Esophagus muscularis mucosa (tissue), 4 donors: Measurements from ENCODE around the gene RERE. TPM values are rescaled to one million over a fixed set of nuclear protein-coding genes. Genes with fewer than 3 reads are reported as not detected.

Experiments
- DNase-seq: peaks from one replicate; pipeline ENCODE4 v3.0.0-alpha.2; 2017; ENCODE audit errors: extremely low spot score
- H3K27ac ChIP-seq, 4 donors: fragments of 200-600 bp; sonication (generic); replicated peaks in 1 of 4; 1 replicate in 3 of 4; 2 replicates in 1 of 4; pipeline ENCODE4 v1.5.1; 2016 to 2019; ENCODE audit warnings: mild to moderate bottlenecking in 1 of 4
- H3K27me3 ChIP-seq, 4 donors: fragments of 200-600 bp; sonication (generic); one replicate each; pipeline versions ENCODE4 v1.5.1 to v1.6.0; 2016 to 2019
- H3K36me3 ChIP-seq, 4 donors: fragments of 200-600 bp; sonication (generic); one replicate each; pipeline ENCODE4 v1.5.1; 2016 to 2019
- H3K4me1 ChIP-seq, 4 donors: fragments of 200-600 bp; sonication (generic); one replicate each; pipeline ENCODE4 v1.5.1; 2016 to 2019
- H3K4me3 ChIP-seq, 4 donors: fragments of 200-600 bp; sonication (generic); 1 replicate in 2 of 4; 2 replicates in 2 of 4; pipeline ENCODE4 v1.5.1; 2016 to 2019; ENCODE audit warnings: mild to moderate bottlenecking in 4 of 4, moderate library complexity in 1 of 4
- H3K9me3 ChIP-seq, 4 donors: fragments of 200-600 bp; sonication (generic); 1 replicate in 3 of 4; 2 replicates in 1 of 4; pipeline ENCODE4 v1.5.1; 2016 to 2019
- EP300 ChIP-seq: sonication (generic); formaldehyde crosslinking; IDR thresholded peaks from one replicate; pipeline ENCODE4 v1.6.1; 2017; ENCODE audit warnings: antibody characterized with exemption
- POLR2A ChIP-seq: fragments of 450-650 bp; IDR thresholded peaks from one replicate; pipeline ENCODE4 v1.6.1; 2017; ENCODE audit warnings: antibody characterized with exemption, moderate library complexity, mild to moderate bottlenecking, low read depth
- POLR2AphosphoS5 ChIP-seq, 2 donors: sonication (generic); formaldehyde crosslinking; IDR thresholded peaks; one replicate each; pipeline ENCODE4 v1.6.1; 2017; ENCODE audit warnings: antibody characterized with exemption in 2 of 2
- WGBS: methylation state at CpG from one replicate; pipeline ENCODE4 v1.1.5; 2018; 5-methylcytosine and 5-hydroxymethylcytosine counted together
- intact Hi-C: fragments of 100-400 bp; cut with DNase I; formaldehyde crosslinking; loops from one replicate; pipeline ENCODE4 v1.15.1; 2023
- total RNA-seq, 4 donors: library from RNA; depleted of rRNA; stranded (reverse); fragments of >200 nt; gene quantifications; one replicate each; pipeline versions ENCODE4 v1.1.0 to v1.2.1, GENCODE V29; 2016
- TF ChIP-seq, protein P1 (sequence below), 3 experiments: fragments of 200-600 bp in 2 of 3; fragments of 450-650 bp in 1 of 3; sonication (generic) in 2 of 3; IDR thresholded peaks; one replicate each; pipeline ENCODE4 v1.5.1; 2017 to 2019; ENCODE audit warnings: antibody characterized with exemption in 3 of 3, mild to moderate bottlenecking in 2 of 3, moderate library complexity in 1 of 3

RERE gene
- total RNA-seq, 4 donors from 2014 or later = 133 to 212 (median 168) TPM

- intact Hi-C loops = no loop called here
- no peak overlapping the region for H3K4me3 ChIP-seq
- no peak overlapping the region for H3K27ac ChIP-seq
- no peaks in the 10 kb centered on the region for H3K9me3 ChIP-seq
- DNase-seq = no peak
- no peak for TF ChIP-seq POLR2A
- TF ChIP-seq POLR2AphosphoS5 (IDR thresholded peaks at IDR 0.05) = no peak
- H3K36me3 ChIP-seq = no peaks in the 10 kb centered on the region
- 85% methylated on average over 6 of the region's 6 CpGs for WGBS
- peaks cover 20 to 63% (median 59%) of the 10 kb centered on the region in 4 donors for H3K4me1 ChIP-seq
- no peaks in the 10 kb centered on the region for H3K27me3 ChIP-seq
Observed at GRCh38 chr1:8643542-8644536, 173.6 kb downstream of the RERE start.

- no peaks in the 10 kb centered on the region for H3K27me3 ChIP-seq
- no peak overlapping the region for H3K27ac ChIP-seq
- no peaks in the 10 kb centered on the region for H3K36me3 ChIP-seq
- peaks cover 16 to 48% (median 44%) of the 10 kb centered on the region in 4 donors for H3K4me1 ChIP-seq
- TF ChIP-seq POLR2AphosphoS5 (IDR thresholded peaks at IDR 0.05) = no peak
- TF ChIP-seq, protein P1, sequence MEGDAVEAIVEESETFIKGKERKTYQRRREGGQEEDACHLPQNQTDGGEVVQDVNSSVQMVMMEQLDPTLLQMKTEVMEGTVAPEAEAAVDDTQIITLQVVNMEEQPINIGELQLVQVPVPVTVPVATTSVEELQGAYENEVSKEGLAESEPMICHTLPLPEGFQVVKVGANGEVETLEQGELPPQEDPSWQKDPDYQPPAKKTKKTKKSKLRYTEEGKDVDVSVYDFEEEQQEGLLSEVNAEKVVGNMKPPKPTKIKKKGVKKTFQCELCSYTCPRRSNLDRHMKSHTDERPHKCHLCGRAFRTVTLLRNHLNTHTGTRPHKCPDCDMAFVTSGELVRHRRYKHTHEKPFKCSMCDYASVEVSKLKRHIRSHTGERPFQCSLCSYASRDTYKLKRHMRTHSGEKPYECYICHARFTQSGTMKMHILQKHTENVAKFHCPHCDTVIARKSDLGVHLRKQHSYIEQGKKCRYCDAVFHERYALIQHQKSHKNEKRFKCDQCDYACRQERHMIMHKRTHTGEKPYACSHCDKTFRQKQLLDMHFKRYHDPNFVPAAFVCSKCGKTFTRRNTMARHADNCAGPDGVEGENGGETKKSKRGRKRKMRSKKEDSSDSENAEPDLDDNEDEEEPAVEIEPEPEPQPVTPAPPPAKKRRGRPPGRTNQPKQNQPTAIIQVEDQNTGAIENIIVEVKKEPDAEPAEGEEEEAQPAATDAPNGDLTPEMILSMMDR (IDR thresholded peaks at IDR 0.05) = no peak
- no peak for TF ChIP-seq POLR2A
- TF ChIP-seq EP300 = no peak
- no peak for DNase-seq
- H3K4me3 ChIP-seq = no peak overlapping the region
- 65% methylated on average over 2 of the region's 2 CpGs for WGBS
- no peaks in the 10 kb centered on the region for H3K9me3 ChIP-seq
- intact Hi-C loops = no loop called here
Observed at GRCh38 chr1:8642114-8642513, 175.3 kb downstream of the RERE start.

DNA sequence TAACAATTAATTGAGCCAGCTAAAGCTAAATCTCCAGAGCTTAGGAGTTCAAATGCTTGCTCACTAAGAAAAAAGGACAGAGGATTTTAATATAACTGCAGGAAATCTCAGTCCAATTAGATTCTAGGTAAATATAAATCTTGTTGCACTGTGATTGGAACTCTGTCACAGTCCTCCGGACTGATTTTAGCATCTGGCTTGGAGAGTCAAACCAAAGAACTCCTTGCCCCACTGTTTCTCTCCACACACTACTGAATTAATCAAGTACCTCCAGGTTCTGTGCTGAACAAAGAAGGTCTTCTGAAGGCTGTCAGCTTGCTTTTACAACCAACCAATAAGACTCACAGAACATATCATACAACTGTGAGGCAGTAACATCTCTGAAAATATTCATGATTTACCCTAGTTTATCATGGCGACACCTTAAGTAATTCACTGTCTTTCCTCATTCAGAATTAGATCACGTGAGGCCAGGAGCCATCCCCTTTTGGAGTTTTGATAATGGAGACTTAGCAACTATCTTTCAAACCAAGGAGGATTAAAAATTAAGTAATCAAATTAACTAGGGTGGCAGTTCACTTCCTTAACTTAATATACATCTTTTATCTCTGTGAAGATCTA, 176.0 kb downstream of the RERE start:
- Histone ChIP-seq H3K27me3 (no peaks in the 10 kb centered on the region), H3K4me3 (no peak overlapping the region), H3K27ac (no peak overlapping the region), H3K36me3 (no peaks in the 10 kb centered on the region), H3K9me3 (no peaks in the 10 kb centered on the region), H3K4me1 (peaks cover 9 to 43% (median 38%) of the 10 kb centered on the region in 4 donors)
- TF ChIP-seq EP300 (no peak), POLR2AphosphoS5 (IDR thresholded peaks at IDR 0.05) (no peak), POLR2A (no peak)
- TF ChIP-seq, protein P1 (IDR thresholded peaks at IDR 0.05) = no peak
- DNase-seq = no peak
- intact Hi-C loops = no loop called here
- WGBS = 73% methylated on average over 3 of the region's 3 CpGs

- 62% methylated on average over 1 of the region's 1 CpG for WGBS
- Histone ChIP-seq H3K9me3 (no peaks in the 10 kb centered on the region), H3K4me3 (no peak overlapping the region), H3K27ac (no peak overlapping the region), H3K27me3 (no peaks in the 10 kb centered on the region), H3K36me3 (no peaks in the 10 kb centered on the region), H3K4me1 (peaks cover 9 to 43% (median 38%) of the 10 kb centered on the region in 4 donors)
- intact Hi-C loops = no loop called here
- TF ChIP-seq POLR2AphosphoS5 (IDR thresholded peaks at IDR 0.05) (no peak), EP300 (no peak), POLR2A (no peak)
- TF ChIP-seq, protein P1 (IDR thresholded peaks at IDR 0.05) = no peak
- no peak for DNase-seq
Observed at GRCh38 chr1:8640950-8641349, 176.5 kb downstream of the RERE start.

DNA sequence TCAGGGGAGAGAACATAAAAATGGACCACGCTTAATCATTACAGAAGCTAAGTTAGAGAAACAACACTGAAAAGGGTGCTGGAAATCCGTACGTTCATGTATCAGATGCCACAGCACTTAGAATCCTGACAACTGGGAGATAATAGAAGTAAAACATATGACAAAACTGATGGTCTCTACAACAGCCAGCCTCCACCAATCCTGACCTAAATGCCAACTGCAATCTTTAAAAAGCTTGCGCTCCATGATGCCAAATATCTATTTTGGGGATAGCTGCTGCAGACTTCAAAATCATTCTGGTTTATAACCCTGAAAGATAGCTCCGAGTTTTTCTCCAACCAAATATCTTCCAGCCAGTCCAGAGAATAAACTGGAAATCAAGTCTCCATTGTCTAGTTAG, 178.3 kb downstream of the RERE start:
- TF ChIP-seq POLR2AphosphoS5 (IDR thresholded peaks at IDR 0.05) (no peak), EP300 (no peak), POLR2A (no peak)
- TF ChIP-seq, protein P1 (IDR thresholded peaks at IDR 0.05) = no peak
- H3K36me3 ChIP-seq = peaks cover 0 to 3% (median 0%) of the 10 kb centered on the region in 4 donors
- no peak overlapping the region for H3K4me3 ChIP-seq
- H3K27me3 ChIP-seq = no peaks in the 10 kb centered on the region
- peaks cover 9 to 38% (median 37%) of the 10 kb centered on the region in 4 donors for H3K4me1 ChIP-seq
- no peak for DNase-seq
- H3K9me3 ChIP-seq = no peaks in the 10 kb centered on the region
- no peak overlapping the region for H3K27ac ChIP-seq
- WGBS = 77% methylated on average over 5 of the region's 5 CpGs
- intact Hi-C loops = no loop called here
